Measurements from ENCODE around the gene DOK1.

DOK1 gene

DNA sequence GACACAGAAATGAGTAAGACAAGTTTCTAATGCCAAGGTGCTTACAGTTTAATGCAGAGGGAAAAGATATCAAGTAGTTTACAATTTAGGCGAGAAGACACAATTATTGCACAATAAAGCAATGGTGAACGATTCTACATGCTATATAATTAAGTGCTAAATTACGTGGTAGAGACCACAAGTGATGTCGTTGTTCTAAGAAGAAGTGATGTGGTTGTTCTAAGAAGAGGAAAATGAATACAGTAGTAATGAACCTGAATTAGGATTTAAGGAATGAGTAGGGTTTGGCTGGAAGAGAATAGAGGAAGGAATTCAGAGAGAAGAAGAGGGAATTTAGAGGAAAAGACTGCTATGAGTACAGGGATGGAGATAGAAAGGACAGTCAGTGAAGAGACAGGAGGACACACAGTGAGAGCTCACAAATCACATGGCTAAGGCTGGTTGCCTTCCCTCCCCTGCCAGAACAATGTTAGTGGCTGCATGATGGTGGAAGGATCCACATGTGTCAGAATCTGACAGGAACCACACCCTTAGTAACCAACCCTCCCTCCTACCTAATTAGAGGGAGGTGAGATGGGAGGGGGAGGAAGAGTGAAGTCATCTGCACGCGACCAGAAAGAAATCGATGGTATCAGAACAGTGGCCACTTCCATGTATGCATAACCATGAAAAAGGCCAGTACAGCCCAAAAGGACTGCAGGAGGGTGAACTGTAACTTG, 48.9 kb downstream of the DOK1 start:
- DNase-seq = no peak

DNA sequence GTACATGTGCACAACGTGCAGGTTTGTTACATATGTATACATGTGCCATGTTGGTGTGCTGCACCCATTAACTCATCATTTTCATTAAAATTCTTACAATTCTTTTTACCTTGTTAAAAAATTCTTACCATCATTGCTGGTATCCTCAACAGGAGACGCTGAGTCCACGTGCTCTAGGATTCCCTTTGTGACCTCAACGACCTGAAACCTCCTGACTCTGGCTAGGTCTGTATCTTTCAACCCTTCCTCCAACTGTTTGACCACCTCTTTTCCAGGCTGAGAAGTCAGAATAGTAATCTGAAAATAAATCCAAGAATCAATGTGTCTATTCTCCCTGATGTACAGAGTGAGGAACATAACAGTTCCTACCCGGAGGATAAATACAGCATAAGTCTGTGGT, 52.4 kb downstream of the DOK1 start:
- DNase-seq = no peak
